SJSA1 (cell line): ENCODE results near the gene REV3L. TPM values are rescaled to one million over a fixed set of nuclear protein-coding genes. Genes with fewer than 3 reads are reported as not detected.
"Not testable (repeated sequence)": the region's sequence is repeated elsewhere in the genome, so short reads cannot be mapped to it uniquely, and the experiment has no call there.

Experiments used
- DNase-seq, 2 experiments: peaks; one replicate each; pipeline ENCODE4 v3.0.0-alpha.2; 2015 to 2020; ENCODE audit warnings: low spot score in 2 of 2, low read depth in 1 of 2
- H3K27ac ChIP-seq: fragments of 250-450 bp; sonication (Bioruptor Pico); 2 replicates; pipeline ENCODE4 v1.5.1; 2020; ENCODE audit warnings: mild to moderate bottlenecking, moderate library complexity
- H3K27me3 ChIP-seq: fragments of 250-450 bp; sonication (Bioruptor Pico); replicated peaks from 2 replicates; pipeline ENCODE4 v1.5.1; 2020; ENCODE audit warnings: mild to moderate bottlenecking, moderate library complexity
- H3K36me3 ChIP-seq: fragments of 250-450 bp; sonication (Bioruptor Pico); 2 replicates; pipeline ENCODE4 v1.5.1; 2020; ENCODE audit warnings: mild to moderate bottlenecking
- H3K4me1 ChIP-seq: fragments of 250-450 bp; sonication (Bioruptor Pico); replicated peaks from 2 replicates; pipeline ENCODE4 v1.6.1; 2021; ENCODE audit warnings: mild to moderate bottlenecking
- H3K4me3 ChIP-seq: fragments of 250-450 bp; sonication (Bioruptor Pico); 2 replicates; pipeline ENCODE4 v1.5.1; 2020; ENCODE audit warnings: mild to moderate bottlenecking
- H3K9me3 ChIP-seq: fragments of 250-450 bp; sonication (Bioruptor Pico); replicated peaks from 2 replicates; pipeline ENCODE4 v1.5.1; 2020; ENCODE audit warnings: mild to moderate bottlenecking
- total RNA-seq: library from RNA; depleted of rRNA; stranded (reverse); fragments of >200 nt; shearing (Covaris generic); gene quantifications from 2 replicates; pipeline ENCODE4 v1.2.3, GENCODE V29; 2014

The REV3L gene
- total RNA-seq, 1 experiment from 2014 or later: 54.5 TPM

- Histone ChIP-seq H3K27me3 (no peaks in the 10 kb centered on the region), H3K4me3 (no peak overlapping the region), H3K36me3 (peaks cover 85% of the 10 kb centered on the region), H3K27ac (no peak overlapping the region), H3K9me3 (no peaks in the 10 kb centered on the region), H3K4me1 (no peaks in the 10 kb centered on the region)
- no peak for DNase-seq
These were observed 135.4 kb downstream of the REV3L start for GRCh38 chr6:111347589-111347988.

- peaks cover 77% of the 10 kb centered on the region for H3K36me3 ChIP-seq
- no peaks in the 10 kb centered on the region for H3K27me3 ChIP-seq
- no peak overlapping the region for H3K4me3 ChIP-seq
- H3K4me1 ChIP-seq: no peaks in the 10 kb centered on the region
- no peak for DNase-seq
- no peak overlapping the region for H3K27ac ChIP-seq
- H3K9me3 ChIP-seq: no peaks in the 10 kb centered on the region
These were observed 140.1 kb downstream of the REV3L start for GRCh38 chr6:111342913-111343312.

- Histone ChIP-seq H3K9me3 (no peaks in the 10 kb centered on the region), H3K27ac (no peak overlapping the region), H3K36me3 (peaks cover 60% of the 10 kb centered on the region), H3K27me3 (no peaks in the 10 kb centered on the region), H3K4me3 (no peak overlapping the region), H3K4me1 (no peaks in the 10 kb centered on the region)
- DNase-seq: no peak
These were observed 143.7 kb downstream of the REV3L start for GRCh38 chr6:111339294-111339693.

DNA sequence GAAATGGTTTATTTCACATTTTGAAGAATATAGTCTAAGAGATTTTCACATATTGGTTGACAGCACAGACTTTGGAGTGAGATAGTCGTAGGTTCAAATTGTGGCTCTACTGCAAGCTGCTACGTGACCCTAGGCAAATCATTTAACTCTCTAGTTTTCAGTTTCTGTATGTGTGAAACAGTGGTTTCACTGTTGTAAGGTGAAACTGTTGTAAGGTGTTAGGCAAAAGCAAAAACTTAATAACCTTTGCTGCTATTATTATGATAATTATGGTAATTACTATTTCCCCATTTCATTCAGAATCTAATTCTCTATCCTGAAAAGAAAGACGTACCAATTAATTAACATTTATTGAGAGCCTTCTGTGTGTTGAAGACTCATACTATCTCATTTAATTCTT is 144.2 kb downstream of the REV3L start:
- H3K27ac ChIP-seq: no peak overlapping the region
- no peaks in the 10 kb centered on the region for H3K9me3 ChIP-seq
- no peak for DNase-seq
- peaks cover 55% of the 10 kb centered on the region for H3K36me3 ChIP-seq
- H3K4me1 ChIP-seq: no peaks in the 10 kb centered on the region
- H3K4me3 ChIP-seq: no peak overlapping the region
- no peaks in the 10 kb centered on the region for H3K27me3 ChIP-seq

DNA sequence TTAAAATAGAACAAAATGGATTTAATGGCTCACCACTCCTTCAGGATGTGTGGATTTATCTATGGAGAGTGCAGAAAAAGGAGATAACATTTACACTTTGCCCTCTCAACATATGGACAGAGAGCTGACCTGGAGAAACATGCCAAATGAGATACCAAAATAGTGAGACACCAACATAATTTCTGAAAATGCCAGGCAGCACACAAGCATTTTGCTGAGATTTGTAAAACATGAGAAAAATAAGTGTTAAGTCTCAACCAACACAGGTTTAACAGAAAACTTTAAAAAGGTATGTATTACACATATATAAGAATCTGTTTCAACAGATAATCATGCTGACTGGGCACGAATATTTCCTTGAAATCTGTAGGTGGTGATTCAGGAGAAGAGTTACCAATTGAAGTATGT is 145.2 kb downstream of the REV3L start:
- H3K27ac ChIP-seq: no peak overlapping the region
- no peaks in the 10 kb centered on the region for H3K27me3 ChIP-seq

GRCh38 chr6:111329882-111330633 is 153.0 kb downstream of the REV3L start:
- no peaks in the 10 kb centered on the region for H3K9me3 ChIP-seq
- no peaks in the 10 kb centered on the region for H3K4me1 ChIP-seq
- H3K27me3 ChIP-seq: no peaks in the 10 kb centered on the region
- DNase-seq: no peak
- H3K36me3 ChIP-seq: peaks cover 76% of the 10 kb centered on the region
- no peak overlapping the region for H3K4me3 ChIP-seq
- no peak overlapping the region for H3K27ac ChIP-seq

More for the DNA sequence above, 145.2 kb downstream of the REV3L start:
- no peak overlapping the region for H3K4me3 ChIP-seq
- no peaks in the 10 kb centered on the region for H3K9me3 ChIP-seq
- H3K4me1 ChIP-seq: no peaks in the 10 kb centered on the region
- DNase-seq: no peak
- peaks cover 52% of the 10 kb centered on the region for H3K36me3 ChIP-seq

DNA sequence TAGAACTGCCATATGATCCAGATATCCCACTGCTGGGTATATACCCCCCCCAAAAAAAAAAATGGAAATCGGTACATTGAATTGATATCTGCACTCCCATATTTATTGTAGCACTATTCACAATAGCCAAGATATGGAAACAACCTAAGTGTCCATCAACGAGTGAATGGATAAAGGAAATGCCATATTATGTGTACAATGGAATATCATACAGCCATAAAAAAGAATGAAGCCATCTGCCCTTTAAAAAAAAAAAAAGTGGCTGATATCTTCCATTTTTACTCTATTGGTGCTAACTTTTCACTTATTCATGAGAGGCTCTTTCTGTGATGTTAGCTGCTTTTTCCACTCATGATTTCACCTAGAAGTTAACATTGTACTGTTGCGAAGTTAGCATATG is 156.5 kb downstream of the REV3L start:
- H3K27me3 ChIP-seq: no peaks in the 10 kb centered on the region
- no peak for DNase-seq
- H3K4me1 ChIP-seq: no peaks in the 10 kb centered on the region
- H3K4me3 ChIP-seq: no peak overlapping the region
- H3K36me3 ChIP-seq: peaks cover 87% of the 10 kb centered on the region
- H3K27ac ChIP-seq: no peak overlapping the region
- H3K9me3 ChIP-seq: no peaks in the 10 kb centered on the region

DNA sequence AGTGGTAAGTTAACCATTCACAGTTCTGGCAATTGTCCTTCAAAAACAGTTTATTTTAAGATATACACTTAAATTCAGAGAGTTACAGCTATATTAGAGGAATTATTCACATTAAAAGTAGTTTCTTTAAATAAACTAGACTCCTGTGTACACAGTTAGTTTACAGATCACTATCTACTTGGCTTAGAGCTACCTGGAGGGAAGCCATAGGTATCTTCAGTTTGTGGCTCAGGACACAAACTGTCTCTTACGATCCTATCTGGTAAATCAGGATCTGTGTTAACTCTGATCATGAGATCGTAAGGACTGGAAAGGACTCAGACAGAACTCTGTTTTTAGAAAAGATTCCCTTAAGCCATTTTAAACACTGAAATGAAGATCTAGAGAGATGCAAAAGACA is 160.9 kb downstream of the REV3L start:
- DNase-seq: no peak
- Histone ChIP-seq H3K9me3 (no peaks in the 10 kb centered on the region), H3K27ac (no peak overlapping the region), H3K36me3 (peaks cover 80% of the 10 kb centered on the region), H3K4me1 (no peaks in the 10 kb centered on the region), H3K27me3 (no peaks in the 10 kb centered on the region), H3K4me3 (no peak overlapping the region)

DNA sequence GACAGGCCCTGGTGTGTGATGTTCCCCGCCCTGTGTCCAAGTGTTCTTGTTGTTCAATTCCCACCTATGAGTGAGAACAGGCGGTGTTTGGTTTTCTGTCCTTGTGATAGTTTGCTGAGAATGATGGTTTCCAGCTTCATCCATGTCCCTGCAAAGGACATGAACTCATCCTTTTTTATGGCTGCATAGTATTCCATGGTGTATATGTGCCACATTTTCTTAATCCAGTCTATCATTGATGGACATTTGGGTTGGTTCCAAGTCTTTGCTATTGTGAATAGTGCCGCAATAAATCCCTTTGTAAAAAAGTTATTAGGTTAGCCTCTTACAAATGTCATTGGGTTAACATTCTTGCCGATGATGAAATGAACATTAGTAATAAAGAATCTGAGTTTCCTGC is 175.1 kb downstream of the REV3L start:
- DNase-seq, H3K9me3 ChIP-seq, H3K27ac ChIP-seq, H3K27me3 ChIP-seq, H3K4me1 ChIP-seq, H3K4me3 ChIP-seq: not testable (repeated sequence)
- peaks cover 77% of the 10 kb centered on the region for H3K36me3 ChIP-seq

DNA sequence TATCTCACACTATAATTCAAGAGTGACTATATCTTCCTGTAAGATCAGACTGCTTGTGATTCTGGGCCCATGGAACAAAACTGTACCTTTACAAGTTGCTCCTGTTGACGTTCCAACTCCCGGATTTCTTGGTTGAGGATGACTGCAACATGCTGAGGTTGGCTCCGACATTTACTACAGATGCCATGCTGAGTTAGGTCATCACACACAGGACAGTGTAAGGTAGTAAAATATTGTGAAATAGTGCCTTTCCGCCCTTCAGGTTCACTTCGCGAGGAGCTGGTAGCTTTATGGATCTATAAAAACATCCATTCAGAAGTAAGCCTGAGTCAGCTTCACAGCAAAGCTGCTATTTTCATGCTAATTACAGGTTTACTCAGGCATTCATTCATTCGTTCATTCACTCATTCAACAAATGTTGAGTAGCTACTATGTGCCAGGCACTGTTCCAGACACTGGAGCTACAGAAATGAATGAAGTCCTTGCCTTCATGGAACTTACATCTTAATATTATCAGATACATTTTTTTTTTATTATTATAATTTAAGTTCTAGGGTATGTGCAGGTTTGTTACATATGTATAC is 175.7 kb downstream of the REV3L start:
- no peaks in the 10 kb centered on the region for H3K9me3 ChIP-seq
- no peaks in the 10 kb centered on the region for H3K27me3 ChIP-seq
- H3K36me3 ChIP-seq: peaks cover 78% of the 10 kb centered on the region
- H3K4me3 ChIP-seq: no peak overlapping the region
- no peak for DNase-seq
- no peaks in the 10 kb centered on the region for H3K4me1 ChIP-seq
- no peak overlapping the region for H3K27ac ChIP-seq

DNA sequence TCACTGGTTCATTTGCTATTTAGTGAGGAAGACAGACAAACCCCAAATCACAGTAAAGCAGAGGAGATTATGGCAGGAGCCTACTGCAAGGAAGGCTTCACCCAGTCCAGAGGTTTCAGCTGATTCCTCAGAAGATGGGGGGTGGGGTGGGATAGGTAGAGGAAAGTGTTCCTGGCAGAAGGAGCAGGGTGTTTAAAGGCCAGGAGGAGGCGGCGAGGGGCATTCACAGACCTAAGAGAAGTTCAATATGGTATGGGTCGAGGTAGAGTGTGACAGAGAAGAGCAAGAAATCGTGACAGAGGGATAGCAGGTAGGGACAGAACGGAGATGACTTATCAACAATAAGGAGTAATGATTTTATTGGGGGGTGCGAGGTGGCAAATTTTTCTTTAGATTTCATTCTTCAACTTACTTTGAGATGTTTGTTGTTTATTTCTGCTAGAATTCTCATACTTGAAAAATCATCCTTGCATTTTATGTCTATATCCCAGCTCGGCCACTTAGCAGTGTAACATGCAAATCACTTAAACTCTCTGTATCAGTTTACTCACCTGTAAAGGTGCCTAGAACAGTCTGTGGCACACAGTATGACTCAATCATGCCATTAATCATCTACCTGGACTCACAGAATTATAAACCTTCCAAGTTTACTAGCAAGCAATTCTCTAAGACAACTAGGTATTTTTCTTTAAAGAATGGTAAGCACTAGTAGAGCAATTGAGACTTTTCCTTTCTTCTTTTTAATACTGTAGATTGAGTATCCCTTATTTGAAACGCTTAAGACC is 176.7 kb downstream of the REV3L start:
- Histone ChIP-seq H3K36me3 (peaks cover 78% of the 10 kb centered on the region), H3K4me3 (no peak overlapping the region), H3K27me3 (no peaks in the 10 kb centered on the region), H3K4me1 (no peaks in the 10 kb centered on the region), H3K27ac (no peak overlapping the region), H3K9me3 (no peaks in the 10 kb centered on the region)
- DNase-seq: no peak

GRCh38 chr6:111301946-111302345 is 181.1 kb downstream of the REV3L start:
- no peaks in the 10 kb centered on the region for H3K9me3 ChIP-seq
- H3K27me3 ChIP-seq: no peaks in the 10 kb centered on the region
- H3K4me1 ChIP-seq: no peaks in the 10 kb centered on the region
- peaks cover 55% of the 10 kb centered on the region for H3K36me3 ChIP-seq
- DNase-seq: no peak
- H3K27ac ChIP-seq: no peak overlapping the region
- H3K4me3 ChIP-seq: no peak overlapping the region

- H3K4me3 ChIP-seq, DNase-seq, H3K27ac ChIP-seq, H3K4me1 ChIP-seq, H3K27me3 ChIP-seq, H3K9me3 ChIP-seq: not testable (repeated sequence)
- H3K36me3 ChIP-seq: peaks cover 52% of the 10 kb centered on the region
These were observed 181.8 kb downstream of the REV3L start for GRCh38 chr6:111300938-111301800.
